Measurements from ENCODE around the gene ACAT2. TPM values are rescaled to one million over a fixed set of nuclear protein-coding genes. Genes with fewer than 3 reads are reported as not detected.

ACAT2 gene
- total RNA-seq, 4 donors from 2014 or later: 0.59 to 4.6 (median 2.4) TPM

- peaks cover 0 to 69% of the 10 kb centered on the region in 2 donors for H3K36me3 ChIP-seq
- peaks cover 10 to 14% of the 10 kb centered on the region in 2 donors for H3K4me1 ChIP-seq
- no peak for TF ChIP-seq POLR2A (IDR thresholded peaks at IDR 0.05)
- TF ChIP-seq, protein P1, sequence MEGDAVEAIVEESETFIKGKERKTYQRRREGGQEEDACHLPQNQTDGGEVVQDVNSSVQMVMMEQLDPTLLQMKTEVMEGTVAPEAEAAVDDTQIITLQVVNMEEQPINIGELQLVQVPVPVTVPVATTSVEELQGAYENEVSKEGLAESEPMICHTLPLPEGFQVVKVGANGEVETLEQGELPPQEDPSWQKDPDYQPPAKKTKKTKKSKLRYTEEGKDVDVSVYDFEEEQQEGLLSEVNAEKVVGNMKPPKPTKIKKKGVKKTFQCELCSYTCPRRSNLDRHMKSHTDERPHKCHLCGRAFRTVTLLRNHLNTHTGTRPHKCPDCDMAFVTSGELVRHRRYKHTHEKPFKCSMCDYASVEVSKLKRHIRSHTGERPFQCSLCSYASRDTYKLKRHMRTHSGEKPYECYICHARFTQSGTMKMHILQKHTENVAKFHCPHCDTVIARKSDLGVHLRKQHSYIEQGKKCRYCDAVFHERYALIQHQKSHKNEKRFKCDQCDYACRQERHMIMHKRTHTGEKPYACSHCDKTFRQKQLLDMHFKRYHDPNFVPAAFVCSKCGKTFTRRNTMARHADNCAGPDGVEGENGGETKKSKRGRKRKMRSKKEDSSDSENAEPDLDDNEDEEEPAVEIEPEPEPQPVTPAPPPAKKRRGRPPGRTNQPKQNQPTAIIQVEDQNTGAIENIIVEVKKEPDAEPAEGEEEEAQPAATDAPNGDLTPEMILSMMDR (IDR thresholded peaks at IDR 0.05 in 4 of 5, conservative IDR thresholded peaks at IDR 0.05 in 1 of 5): no peak
- DNase-seq (no peak), ATAC-seq (no peak)
- intact Hi-C loops (cut with DNase I; ENCODE audit: low total_unique reads): no loop called here
- no peaks in the 10 kb centered on the region for H3K9me3 ChIP-seq
- no peak overlapping the region for H3K4me3 ChIP-seq
- in situ Hi-C loops (cut with MboI; ENCODE audit: low sequenced_read_pairs in 4 of 4): no loop called here
- no peaks in the 10 kb centered on the region for H3K27me3 ChIP-seq
- H3K27ac ChIP-seq: no peak overlapping the region
Observed at GRCh38 chr6:159756508-159756907, 5.3 kb upstream of the ACAT2 start.

GRCh38 chr6:159758031-159759001 lies 3.5 kb upstream of the ACAT2 start:
- peaks cover 0 to 52% of the 10 kb centered on the region in 2 donors for H3K36me3 ChIP-seq
- in situ Hi-C loops (cut with MboI; ENCODE audit: low sequenced_read_pairs in 4 of 4): no loop called here

GRCh38 chr6:159759645-159760044 lies 2.2 kb upstream of the ACAT2 start:
- ATAC-seq (no peak), DNase-seq (no peak)
- Histone ChIP-seq H3K27ac (peak overlapping the region in 1 of 4 donors; percentile 96), H3K27me3 (no peaks in the 10 kb centered on the region), H3K4me1 (peaks cover 13 to 19% of the 10 kb centered on the region in 2 donors), H3K36me3 (peaks cover 0 to 47% of the 10 kb centered on the region in 2 donors), H3K4me3 (no peak overlapping the region), H3K9me3 (no peaks in the 10 kb centered on the region)
- in situ Hi-C loops (cut with MboI; ENCODE audit: low sequenced_read_pairs in 4 of 4): no loop called here
- intact Hi-C loops (cut with DNase I; ENCODE audit: low total_unique reads): loop anchor here (2.0 kb wide), 1 partner anchor 17 kb away; no protein-coding TSS in a partner anchor
- no peak for TF ChIP-seq POLR2A (IDR thresholded peaks at IDR 0.05)

More at GRCh38 chr6:159758031-159759001, 3.5 kb upstream of the ACAT2 start:
- Histone ChIP-seq H3K27ac (peak overlapping the region in 1 of 4 donors; percentile 5), H3K4me1 (peaks cover 13 to 19% of the 10 kb centered on the region in 2 donors), H3K27me3 (no peaks in the 10 kb centered on the region), H3K4me3 (no peak overlapping the region), H3K9me3 (no peaks in the 10 kb centered on the region)
- intact Hi-C loops (cut with DNase I; ENCODE audit: low total_unique reads): no loop called here
- TF ChIP-seq, protein P1 (IDR thresholded peaks at IDR 0.05 in 4 of 5, conservative IDR thresholded peaks at IDR 0.05 in 1 of 5): no peak
- TF ChIP-seq POLR2A (IDR thresholded peaks at IDR 0.05): no peak
- no peak for ATAC-seq
- no peak for DNase-seq

- TF ChIP-seq, protein P1 (IDR thresholded peaks at IDR 0.05 in 4 of 5, conservative IDR thresholded peaks at IDR 0.05 in 1 of 5): no peak
- no peak for TF ChIP-seq POLR2A (IDR thresholded peaks at IDR 0.05)
- H3K9me3 ChIP-seq: no peaks in the 10 kb centered on the region
- H3K4me3 ChIP-seq: peak overlapping the region in 1 of 4 donors; percentile 90
- peaks cover 13 to 19% of the 10 kb centered on the region in 2 donors for H3K4me1 ChIP-seq
- H3K27me3 ChIP-seq: no peaks in the 10 kb centered on the region
- DNase-seq (no peak), ATAC-seq (no peak)
- in situ Hi-C loops (cut with MboI; ENCODE audit: low sequenced_read_pairs in 4 of 4): no loop called here
- peaks cover 0 to 40% of the 10 kb centered on the region in 2 donors for H3K36me3 ChIP-seq
- intact Hi-C loops (cut with DNase I; ENCODE audit: low total_unique reads): loop anchor here (2.0 kb wide), 1 partner anchor 18 kb away; no protein-coding TSS in a partner anchor
- H3K27ac ChIP-seq: peak overlapping the region; percentile 96 to 99 (median 96)
Observed at GRCh38 chr6:159760602-159761057, 1.2 kb upstream of the ACAT2 start.
